NB4 (cell line): ENCODE data around the gene MAPKAPK2.
A peak's percentile ranks its signal among the peaks of the same experiment; 100 is the strongest.

Experiments
- DNase-seq: peaks from one replicate; pipeline ENCODE4 v3.0.0; 2010; ENCODE audit warnings: low read depth
- H3K4me3 ChIP-seq: one replicate; pipeline ENCODE4 v1.5.1; 2011; ENCODE audit warnings: mild to moderate bottlenecking, low read depth, low read length, moderate library complexity
- MYC ChIP-seq: IDR thresholded peaks from 2 replicates; pipeline ENCODE4 v1.6.1; 2011; ENCODE audit warnings: low read depth, low read length
- POLR2A ChIP-seq: IDR thresholded peaks from 2 replicates; pipeline ENCODE4 v1.6.1; 2011; ENCODE audit warnings: mild to moderate bottlenecking; ENCODE audit not compliant: insufficient read length; ENCODE audit errors: extremely low read depth
- TF ChIP-seq, protein P1 (sequence below): IDR thresholded peaks from 2 replicates; pipeline ENCODE4 v1.6.1; 2011; ENCODE audit warnings: low read depth, low read length
- TF ChIP-seq, protein P2 (sequence below): IDR thresholded peaks from one replicate; pipeline ENCODE4 v1.5.1; 2012; ENCODE audit warnings: low read depth, low read length

Gene MAPKAPK2

GRCh38 chr1:206682111-206682510 is 2.6 kb upstream of the MAPKAPK2 start:
- no peak overlapping the region for H3K4me3 ChIP-seq
- DNase-seq, result no peak
- TF ChIP-seq MYC (no peak), POLR2A (no peak)
- TF ChIP-seq, protein P1, sequence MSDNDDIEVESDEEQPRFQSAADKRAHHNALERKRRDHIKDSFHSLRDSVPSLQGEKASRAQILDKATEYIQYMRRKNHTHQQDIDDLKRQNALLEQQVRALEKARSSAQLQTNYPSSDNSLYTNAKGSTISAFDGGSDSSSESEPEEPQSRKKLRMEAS, result no peak
- TF ChIP-seq, protein P2, sequence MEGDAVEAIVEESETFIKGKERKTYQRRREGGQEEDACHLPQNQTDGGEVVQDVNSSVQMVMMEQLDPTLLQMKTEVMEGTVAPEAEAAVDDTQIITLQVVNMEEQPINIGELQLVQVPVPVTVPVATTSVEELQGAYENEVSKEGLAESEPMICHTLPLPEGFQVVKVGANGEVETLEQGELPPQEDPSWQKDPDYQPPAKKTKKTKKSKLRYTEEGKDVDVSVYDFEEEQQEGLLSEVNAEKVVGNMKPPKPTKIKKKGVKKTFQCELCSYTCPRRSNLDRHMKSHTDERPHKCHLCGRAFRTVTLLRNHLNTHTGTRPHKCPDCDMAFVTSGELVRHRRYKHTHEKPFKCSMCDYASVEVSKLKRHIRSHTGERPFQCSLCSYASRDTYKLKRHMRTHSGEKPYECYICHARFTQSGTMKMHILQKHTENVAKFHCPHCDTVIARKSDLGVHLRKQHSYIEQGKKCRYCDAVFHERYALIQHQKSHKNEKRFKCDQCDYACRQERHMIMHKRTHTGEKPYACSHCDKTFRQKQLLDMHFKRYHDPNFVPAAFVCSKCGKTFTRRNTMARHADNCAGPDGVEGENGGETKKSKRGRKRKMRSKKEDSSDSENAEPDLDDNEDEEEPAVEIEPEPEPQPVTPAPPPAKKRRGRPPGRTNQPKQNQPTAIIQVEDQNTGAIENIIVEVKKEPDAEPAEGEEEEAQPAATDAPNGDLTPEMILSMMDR, result no peak

DNA sequence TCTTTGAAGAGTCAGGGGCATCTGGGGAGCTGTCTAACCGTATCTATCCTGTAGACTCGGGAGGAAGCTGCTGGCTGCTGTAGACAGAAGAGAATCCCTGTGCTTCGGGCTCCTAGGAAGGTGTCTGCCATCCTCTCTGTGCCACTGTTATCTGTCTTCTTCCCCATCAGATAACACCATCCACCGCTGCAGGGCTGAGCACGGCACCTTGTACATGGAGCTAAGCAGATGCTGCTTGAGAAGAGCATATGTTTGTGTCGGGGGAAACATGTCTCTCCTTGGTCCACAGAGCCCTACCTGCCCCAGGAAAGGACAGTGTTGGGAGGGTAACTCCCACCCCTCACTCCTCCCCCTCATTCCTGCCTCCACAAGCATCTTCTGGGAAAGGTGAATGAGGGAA is 1.4 kb upstream of the MAPKAPK2 start:
- TF ChIP-seq, protein P2, result no peak
- TF ChIP-seq MYC, result no peak
- TF ChIP-seq, protein P1, result no peak
- TF ChIP-seq POLR2A, result no peak
- H3K4me3 ChIP-seq, result no peak overlapping the region
- no peak for DNase-seq

- no peak for DNase-seq
- H3K4me3 ChIP-seq, result peak overlapping the region; percentile 35
- TF ChIP-seq, protein P1, result no peak
- TF ChIP-seq MYC (no peak), POLR2A (no peak)
- TF ChIP-seq, protein P2, result no peak
These were observed 702 bp upstream of the MAPKAPK2 start for GRCh38 chr1:206684003-206684402.

DNA sequence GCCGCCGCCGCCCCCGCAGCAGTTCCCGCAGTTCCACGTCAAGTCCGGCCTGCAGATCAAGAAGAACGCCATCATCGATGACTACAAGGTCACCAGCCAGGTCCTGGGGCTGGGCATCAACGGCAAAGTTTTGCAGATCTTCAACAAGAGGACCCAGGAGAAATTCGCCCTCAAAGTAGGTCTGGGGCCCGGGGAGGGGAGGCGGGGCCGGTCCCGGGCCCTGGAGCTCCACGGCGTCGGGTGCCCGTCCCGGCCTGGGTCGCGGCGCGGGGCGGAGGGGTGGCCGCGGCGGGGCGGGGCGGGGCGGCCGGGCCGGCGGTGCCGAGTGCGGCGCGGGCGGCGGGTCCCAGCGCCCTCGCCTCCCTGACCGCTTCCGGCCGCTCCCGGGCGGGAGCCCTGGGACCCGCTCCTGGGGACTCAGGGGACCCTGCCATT is 646 bp downstream of the MAPKAPK2 start:
- peak; percentile 67 for DNase-seq
- peak overlapping the region; percentile 91 for H3K4me3 ChIP-seq
- TF ChIP-seq, protein P2, result no peak
- peak; percentile 14 for TF ChIP-seq POLR2A

- H3K4me3 ChIP-seq, result peak overlapping the region; percentile 91
- no peak for TF ChIP-seq POLR2A
- no peak for TF ChIP-seq MYC
- TF ChIP-seq, protein P2, result no peak
- TF ChIP-seq, protein P1, result no peak; the same call in 1 of the 2 replicates
- DNase-seq, result peak; percentile 89
These were observed 1.2 kb downstream of the MAPKAPK2 start for GRCh38 chr1:206685769-206686477.
